HEK293 (cell line): ENCODE results near the gene MCM6.

Experiments
- CTCF ChIA-PET: fragments of 350-600 bp; formaldehyde crosslinking; extraction: SDS; loops from one replicate; lab custom pipeline; 2021; ENCODE audit warnings: antibody characterized with exemption; lab: Yijun Ruan, JAX
- POLR2A ChIA-PET: fragments of 300-600 bp; formaldehyde crosslinking; extraction: SDS; loops from one replicate; lab custom pipeline; 2020; ENCODE audit warnings: antibody characterized with exemption, inconsistent platforms; lab: Yijun Ruan, JAX
- H3K27ac ChIP-seq: fragments of 200-500 bp; sonication (Bioruptor generic); 2 replicates; pipeline ENCODE4 v1.5.1; 2014; ENCODE audit warnings: low read depth, low read length, control low read depth, inconsistent platforms; ENCODE audit errors: extremely low read depth
- H3K36me3 ChIP-seq, 2 experiments: fragments of 200-500 bp in 1 of 2; sonication (Bioruptor generic) in 1 of 2; 1 replicate in 1 of 2; 2 replicates in 1 of 2; pipeline ENCODE4 v1.5.1; 2014 to 2017; ENCODE audit warnings: inconsistent platforms in 2 of 2, low read length in 2 of 2; ENCODE audit not compliant: control insufficient read depth in 2 of 2, insufficient read depth in 1 of 2
- H3K4me1 ChIP-seq: fragments of 200-500 bp; sonication (Bioruptor generic); 2 replicates; pipeline ENCODE4 v1.5.1; 2014; ENCODE audit warnings: mild to moderate bottlenecking, low read length, inconsistent platforms; ENCODE audit not compliant: control insufficient read depth, insufficient read depth
- H3K4me3 ChIP-seq: 2 replicates; pipeline ENCODE4 v1.5.1; 2011; ENCODE audit warnings: low read depth, mild to moderate bottlenecking, control low read depth, low read length, moderate library complexity
- H3K9me3 ChIP-seq: fragments of 200-500 bp; sonication (Bioruptor generic); 2 replicates; pipeline ENCODE4 v1.5.1; 2014; ENCODE audit warnings: low read depth, low read length, inconsistent platforms; ENCODE audit not compliant: control insufficient read depth, insufficient read depth
- PRDM1 ChIP-seq: fragments of 450-650 bp; formaldehyde crosslinking; IDR thresholded peaks from 2 replicates; pipeline ENCODE4; 2016; ENCODE audit warnings: missing biosample characterization, missing genetic modification characterization
- REST ChIP-seq: fragments of 450-650 bp; formaldehyde crosslinking; IDR thresholded peaks from 2 replicates; pipeline ENCODE4 v1.5.1; 2016; ENCODE audit warnings: missing biosample characterization, missing genetic modification characterization
- TCF7L2 ChIP-seq: IDR thresholded peaks from 2 replicates; pipeline ENCODE4 v1.6.1; 2011; ENCODE audit warnings: low read depth, mild to moderate bottlenecking, inconsistent platforms, low read length, moderate library complexity, borderline replicate concordance
- TRIM28 ChIP-seq: IDR thresholded peaks from 2 replicates; pipeline ENCODE4 v1.6.1; 2011; ENCODE audit warnings: low read length, control low read depth, borderline replicate concordance
- ZNF155 ChIP-seq: fragments of 450-650 bp; formaldehyde crosslinking; IDR thresholded peaks from 2 replicates; pipeline ENCODE4 v1.5.1; 2016; ENCODE audit warnings: missing biosample characterization, missing genetic modification characterization
- ZNF335 ChIP-seq: fragments of 450-650 bp; formaldehyde crosslinking; conservative IDR thresholded peaks from 2 replicates; pipeline ENCODE4 v1.5.1; 2016; ENCODE audit warnings: missing biosample characterization, missing genetic modification characterization
- ZNF37A ChIP-seq: fragments of 450-650 bp; IDR thresholded peaks from 2 replicates; pipeline ENCODE4 v1.5.1; 2018; ENCODE audit warnings: missing biosample characterization, missing genetic modification characterization
- ZNF416 ChIP-seq: fragments of 450-650 bp; formaldehyde crosslinking; IDR thresholded peaks from 2 replicates; pipeline ENCODE4 v1.5.1; 2016; ENCODE audit warnings: missing biosample characterization, missing genetic modification characterization
- ZNF529 ChIP-seq: fragments of 450-650 bp; formaldehyde crosslinking; IDR thresholded peaks from 2 replicates; pipeline ENCODE4 v1.5.1; 2017; ENCODE audit warnings: missing genetic modification characterization, missing biosample characterization; ENCODE audit not compliant: insufficient replicate concordance
- ZNF585B ChIP-seq: fragments of 450-650 bp; formaldehyde crosslinking; IDR thresholded peaks from 2 replicates; pipeline ENCODE4 v1.5.1; 2016; ENCODE audit warnings: missing biosample characterization, missing genetic modification characterization
- ZNF596 ChIP-seq: fragments of 450-650 bp; IDR thresholded peaks from 2 replicates; pipeline ENCODE4 v1.5.0; 2018; ENCODE audit warnings: missing biosample characterization, mild to moderate bottlenecking, missing genetic modification characterization, moderate library complexity
- ZNF707 ChIP-seq: fragments of 450-650 bp; formaldehyde crosslinking; IDR thresholded peaks from 2 replicates; pipeline ENCODE4 v1.5.1; 2016; ENCODE audit warnings: missing biosample characterization, missing genetic modification characterization
- ZNF768 ChIP-seq: fragments of 450-650 bp; formaldehyde crosslinking; IDR thresholded peaks from 2 replicates; pipeline ENCODE4 v1.5.1; 2018; ENCODE audit warnings: missing biosample characterization, mild to moderate bottlenecking, missing genetic modification characterization
- TF ChIP-seq, protein P1 (sequence below): fragments of 450-650 bp; formaldehyde crosslinking; IDR thresholded peaks from 2 replicates; pipeline ENCODE4 v1.5.1; 2016; ENCODE audit warnings: missing biosample characterization, missing genetic modification characterization, low read depth
- TF ChIP-seq, protein P2 (sequence below): fragments of 450-650 bp; formaldehyde crosslinking; IDR thresholded peaks from 2 replicates; pipeline ENCODE4 v1.5.0; 2017; ENCODE audit warnings: missing biosample characterization, missing genetic modification characterization, borderline replicate concordance
- TF ChIP-seq, protein P3 (sequence below): fragments of 450-650 bp; formaldehyde crosslinking; IDR thresholded peaks from 2 replicates; pipeline ENCODE4 v1.5.1; 2016; ENCODE audit warnings: missing biosample characterization, missing genetic modification characterization

The MCM6 gene

GRCh38 chr2:135898234-135898786, 22.1 kb upstream of the MCM6 start:
- CTCF ChIA-PET = interaction anchor here (0.7 to 0.8 kb wide), 2 partner anchors 10 to 164 kb away, joined by 3 read pairs; no protein-coding TSS in a partner anchor
- TF ChIP-seq, protein P1, sequence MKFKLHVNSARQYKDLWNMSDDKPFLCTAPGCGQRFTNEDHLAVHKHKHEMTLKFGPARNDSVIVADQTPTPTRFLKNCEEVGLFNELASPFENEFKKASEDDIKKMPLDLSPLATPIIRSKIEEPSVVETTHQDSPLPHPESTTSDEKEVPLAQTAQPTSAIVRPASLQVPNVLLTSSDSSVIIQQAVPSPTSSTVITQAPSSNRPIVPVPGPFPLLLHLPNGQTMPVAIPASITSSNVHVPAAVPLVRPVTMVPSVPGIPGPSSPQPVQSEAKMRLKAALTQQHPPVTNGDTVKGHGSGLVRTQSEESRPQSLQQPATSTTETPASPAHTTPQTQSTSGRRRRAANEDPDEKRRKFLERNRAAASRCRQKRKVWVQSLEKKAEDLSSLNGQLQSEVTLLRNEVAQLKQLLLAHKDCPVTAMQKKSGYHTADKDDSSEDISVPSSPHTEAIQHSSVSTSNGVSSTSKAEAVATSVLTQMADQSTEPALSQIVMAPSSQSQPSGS (tag by site-specific recombination) = 0 out of 2 replicates have a peak, but pooled peaks have one; percentile 12
- TF ChIP-seq ZNF37A (no peak), ZNF768 (no peak), ZNF529 (tag by site-specific recombination) (no peak)
- no peaks in the 10 kb centered on the region for H3K4me1 ChIP-seq
- no peaks in the 10 kb centered on the region for H3K9me3 ChIP-seq
- H3K4me3 ChIP-seq = no peak overlapping the region
- POLR2A ChIA-PET = no interaction called here
- no peak overlapping the region for H3K27ac ChIP-seq
- peaks cover 0 to 6% of the 10 kb centered on the region in 2 experiments; a peak in 1 of 3 replicates for H3K36me3 ChIP-seq

DNA sequence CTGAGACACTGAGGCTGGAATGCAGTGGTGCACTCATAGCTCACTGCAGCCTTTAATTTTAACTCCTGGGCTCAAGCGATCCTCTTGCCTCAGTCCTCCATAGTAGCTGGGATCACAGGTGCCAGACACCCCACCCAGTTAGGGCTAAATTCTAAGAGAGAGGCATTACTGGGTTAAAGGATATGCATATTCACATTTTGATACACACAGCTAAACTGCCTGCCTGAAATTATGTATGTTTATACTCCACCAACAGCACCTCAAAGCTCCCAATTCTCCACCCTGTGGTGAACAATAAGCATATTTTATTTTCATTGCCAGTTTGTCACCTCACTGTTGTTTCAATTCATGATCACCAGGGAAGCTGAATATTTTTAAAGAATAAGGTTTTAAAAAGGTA, 18.7 kb upstream of the MCM6 start:
- H3K9me3 ChIP-seq = no peaks in the 10 kb centered on the region
- H3K4me3 ChIP-seq = no peak overlapping the region
- H3K27ac ChIP-seq = no peak overlapping the region
- H3K4me1 ChIP-seq = no peaks in the 10 kb centered on the region
- no peak for TF ChIP-seq ZNF155
- TF ChIP-seq, protein P2, sequence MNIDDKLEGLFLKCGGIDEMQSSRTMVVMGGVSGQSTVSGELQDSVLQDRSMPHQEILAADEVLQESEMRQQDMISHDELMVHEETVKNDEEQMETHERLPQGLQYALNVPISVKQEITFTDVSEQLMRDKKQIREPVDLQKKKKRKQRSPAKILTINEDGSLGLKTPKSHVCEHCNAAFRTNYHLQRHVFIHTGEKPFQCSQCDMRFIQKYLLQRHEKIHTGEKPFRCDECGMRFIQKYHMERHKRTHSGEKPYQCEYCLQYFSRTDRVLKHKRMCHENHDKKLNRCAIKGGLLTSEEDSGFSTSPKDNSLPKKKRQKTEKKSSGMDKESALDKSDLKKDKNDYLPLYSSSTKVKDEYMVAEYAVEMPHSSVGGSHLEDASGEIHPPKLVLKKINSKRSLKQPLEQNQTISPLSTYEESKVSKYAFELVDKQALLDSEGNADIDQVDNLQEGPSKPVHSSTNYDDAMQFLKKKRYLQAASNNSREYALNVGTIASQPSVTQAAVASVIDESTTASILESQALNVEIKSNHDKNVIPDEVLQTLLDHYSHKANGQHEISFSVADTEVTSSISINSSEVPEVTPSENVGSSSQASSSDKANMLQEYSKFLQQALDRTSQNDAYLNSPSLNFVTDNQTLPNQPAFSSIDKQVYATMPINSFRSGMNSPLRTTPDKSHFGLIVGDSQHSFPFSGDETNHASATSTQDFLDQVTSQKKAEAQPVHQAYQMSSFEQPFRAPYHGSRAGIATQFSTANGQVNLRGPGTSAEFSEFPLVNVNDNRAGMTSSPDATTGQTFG (tag by site-specific recombination) = no peak
- no peak for TF ChIP-seq REST (tag by site-specific recombination)
- TF ChIP-seq ZNF335 (tag by site-specific recombination) = no peak
- no peak for TF ChIP-seq ZNF416 (tag by site-specific recombination)
- TF ChIP-seq TCF7L2 = no peak
- TF ChIP-seq, protein P3, sequence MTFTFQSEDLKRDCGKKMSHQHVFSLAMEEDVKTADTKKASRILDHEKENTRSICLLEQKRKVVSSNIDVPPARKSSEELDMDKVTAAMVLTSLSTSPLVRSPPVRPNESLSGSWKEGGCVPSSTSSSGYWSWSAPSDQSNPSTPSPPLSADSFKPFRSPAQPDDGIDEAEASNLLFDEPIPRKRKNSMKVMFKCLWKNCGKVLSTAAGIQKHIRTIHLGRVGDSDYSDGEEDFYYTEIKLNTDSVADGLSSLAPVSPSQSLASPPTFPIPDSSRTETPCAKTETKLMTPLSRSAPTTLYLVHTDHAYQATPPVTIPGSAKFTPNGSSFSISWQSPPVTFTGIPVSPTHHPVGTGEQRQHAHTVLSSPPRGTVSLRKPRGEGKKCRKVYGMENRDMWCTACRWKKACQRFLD (tag by site-specific recombination) = no peak
- no peak for TF ChIP-seq ZNF596 (tag by site-specific recombination)
- TF ChIP-seq ZNF768 = no peak
- no peak for TF ChIP-seq PRDM1 (tag by site-specific recombination)
- TF ChIP-seq TRIM28 = no peak
- TF ChIP-seq ZNF37A = no peak
- no peak for TF ChIP-seq ZNF585B
- no peak for TF ChIP-seq ZNF707
- CTCF ChIA-PET = interaction anchor here (2.0 kb wide), 1 partner anchor 20 kb away, joined by 5 read pairs; no protein-coding TSS in a partner anchor
- H3K36me3 ChIP-seq = peaks cover 0 to 6% of the 10 kb centered on the region in 2 experiments; a peak in 1 of 3 replicates
- POLR2A ChIA-PET = interaction anchor here (0.6 kb wide), 1 partner anchor 97 kb away, joined by 3 read pairs; no protein-coding TSS in a partner anchor
